BE2C (cell line): ENCODE measurements around the gene STAG1.
"Not testable (repeated sequence)": the region's sequence is repeated elsewhere in the genome, so short reads cannot be mapped to it uniquely, and the experiment has no call there.

Experiments used
- DNase-seq: peaks from one replicate; pipeline ENCODE4 v3.0.0-alpha.2; 2020
- H3K27me3 ChIP-seq: fragments of 250-450 bp; sonication (Bioruptor Pico); 2 replicates; pipeline ENCODE4 v1.5.1; 2020; ENCODE audit warnings: mild to moderate bottlenecking
- H3K36me3 ChIP-seq: fragments of 250-450 bp; sonication (Bioruptor Pico); 2 replicates; pipeline ENCODE4 v1.5.1; 2020; ENCODE audit warnings: mild to moderate bottlenecking
- H3K4me1 ChIP-seq: fragments of 250-450 bp; sonication (Bioruptor Pico); 2 replicates; pipeline ENCODE4 v1.5.1; 2020
- H3K4me3 ChIP-seq: 2 replicates; pipeline ENCODE4 v1.5.1; 2011; ENCODE audit warnings: low read depth, low read length
- H3K9me3 ChIP-seq: fragments of 250-450 bp; sonication (Bioruptor Pico); 2 replicates; pipeline ENCODE4 v1.5.1; 2020
- CTCF ChIP-seq: IDR thresholded peaks from 2 replicates; pipeline ENCODE4 v1.5.1; 2012; ENCODE audit warnings: mild to moderate bottlenecking, low read depth, low read length

Gene STAG1

DNA sequence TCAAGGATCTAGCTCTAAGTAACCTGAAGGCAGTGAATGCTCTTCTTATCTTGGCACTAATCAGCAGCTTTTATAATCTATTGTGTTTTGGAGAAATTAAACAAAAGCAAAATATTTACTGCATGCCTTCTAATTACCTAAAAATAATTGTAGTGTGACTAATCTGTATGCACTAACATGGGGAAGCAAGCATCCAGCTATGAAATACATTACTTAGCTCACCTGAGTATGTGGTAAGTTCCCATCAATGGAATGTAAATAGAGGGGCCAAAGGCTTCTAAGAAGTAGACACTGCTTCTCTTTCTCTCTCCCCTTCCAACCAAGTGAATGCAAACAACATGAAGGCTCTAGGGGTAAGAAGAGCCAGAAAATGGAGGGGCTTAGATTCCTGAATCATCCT, 165.6 kb downstream of the STAG1 start:
- DNase-seq = no peak
- Histone ChIP-seq H3K36me3 (no peaks in the 10 kb centered on the region), H3K4me3 (no peak overlapping the region), H3K9me3 (no peaks in the 10 kb centered on the region), H3K4me1 (no peaks in the 10 kb centered on the region), H3K27me3 (no peaks in the 10 kb centered on the region)
- no peak for TF ChIP-seq CTCF

- no peak for TF ChIP-seq CTCF
- Histone ChIP-seq H3K9me3 (no peaks in the 10 kb centered on the region), H3K4me3 (no peak overlapping the region), H3K4me1 (no peaks in the 10 kb centered on the region), H3K36me3 (no peaks in the 10 kb centered on the region), H3K27me3 (no peaks in the 10 kb centered on the region)
- no peak for DNase-seq
These were observed 167.4 kb downstream of the STAG1 start for GRCh38 chr3:136584728-136585127.

DNA sequence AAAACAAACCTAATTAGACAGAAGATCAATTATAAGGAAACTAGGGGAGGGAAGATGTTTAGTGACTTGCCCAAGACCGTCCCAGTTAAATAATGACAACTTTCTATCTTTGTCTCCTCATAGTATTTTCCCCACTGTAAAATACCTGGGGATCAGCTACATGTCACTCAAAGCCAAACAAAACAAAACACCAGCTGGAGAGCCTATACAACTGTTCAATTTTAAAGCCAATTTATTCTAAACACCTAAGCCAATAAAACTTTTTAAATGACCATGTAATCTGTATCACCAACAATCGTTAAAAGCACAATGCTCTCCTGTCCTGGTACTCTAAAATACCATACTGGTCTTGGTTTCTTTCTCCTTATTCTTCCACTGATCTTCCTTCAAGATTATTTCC, 168.4 kb downstream of the STAG1 start:
- no peaks in the 10 kb centered on the region for H3K27me3 ChIP-seq
- no peak overlapping the region for H3K4me3 ChIP-seq
- no peak for TF ChIP-seq CTCF
- H3K9me3 ChIP-seq = no peaks in the 10 kb centered on the region
- H3K36me3 ChIP-seq = no peaks in the 10 kb centered on the region
- DNase-seq = no peak
- no peaks in the 10 kb centered on the region for H3K4me1 ChIP-seq

DNA sequence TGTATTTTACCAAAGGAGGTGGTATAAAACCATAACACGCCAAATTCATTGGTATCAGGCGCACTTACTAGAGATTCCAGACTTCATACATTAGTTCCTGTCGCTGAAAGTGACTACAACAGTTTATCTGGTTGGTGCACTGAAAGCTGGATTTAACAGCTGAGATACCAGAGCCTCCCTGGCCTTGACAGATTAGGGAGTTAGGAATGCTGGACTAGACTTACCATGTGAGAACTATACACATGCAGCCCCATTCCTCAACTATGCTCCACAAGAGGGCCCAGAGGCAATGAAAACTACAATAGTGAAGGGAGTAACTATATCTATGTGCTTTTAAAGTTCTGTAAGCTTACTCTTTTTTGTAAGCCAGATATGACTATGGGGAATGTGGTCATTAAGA, 174.4 kb downstream of the STAG1 start:
- Histone ChIP-seq H3K9me3 (no peaks in the 10 kb centered on the region), H3K4me3 (no peak overlapping the region), H3K4me1 (no peaks in the 10 kb centered on the region), H3K27me3 (no peaks in the 10 kb centered on the region), H3K36me3 (no peaks in the 10 kb centered on the region)
- TF ChIP-seq CTCF = no peak
- no peak for DNase-seq

DNA sequence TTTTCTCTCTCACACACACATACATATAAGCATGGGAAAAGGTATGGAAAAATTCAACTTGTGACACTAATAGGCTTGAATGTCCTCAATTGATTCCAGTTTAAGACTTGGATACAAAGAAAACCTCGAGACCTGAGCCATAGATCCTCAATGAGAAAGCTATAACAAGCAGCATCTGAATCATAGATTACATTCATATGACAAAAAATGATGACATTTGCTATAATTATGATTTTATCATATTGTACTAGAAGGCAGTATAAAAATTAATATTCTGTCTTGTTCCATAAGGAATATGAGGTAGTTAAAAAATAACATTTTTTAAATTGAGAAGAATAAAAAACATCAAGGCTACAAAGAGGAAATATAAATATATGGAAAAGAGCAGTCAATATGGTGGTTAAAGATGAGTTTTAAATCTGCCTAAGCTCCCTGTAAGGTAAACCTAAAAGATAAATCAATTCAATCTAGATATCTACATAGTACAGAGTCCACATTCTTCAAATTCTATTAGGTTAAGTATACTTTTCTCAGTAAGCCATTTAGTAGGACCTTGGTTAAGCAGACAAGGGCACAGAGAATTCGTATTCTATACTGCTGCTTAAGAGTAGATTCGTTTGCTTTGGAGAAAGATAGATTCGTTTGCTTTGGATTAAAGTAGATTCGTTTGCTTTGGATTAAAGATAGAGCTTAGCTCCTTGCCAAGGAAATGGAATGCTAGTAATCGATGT, 175.7 kb downstream of the STAG1 start:
- no peak for TF ChIP-seq CTCF

DNA sequence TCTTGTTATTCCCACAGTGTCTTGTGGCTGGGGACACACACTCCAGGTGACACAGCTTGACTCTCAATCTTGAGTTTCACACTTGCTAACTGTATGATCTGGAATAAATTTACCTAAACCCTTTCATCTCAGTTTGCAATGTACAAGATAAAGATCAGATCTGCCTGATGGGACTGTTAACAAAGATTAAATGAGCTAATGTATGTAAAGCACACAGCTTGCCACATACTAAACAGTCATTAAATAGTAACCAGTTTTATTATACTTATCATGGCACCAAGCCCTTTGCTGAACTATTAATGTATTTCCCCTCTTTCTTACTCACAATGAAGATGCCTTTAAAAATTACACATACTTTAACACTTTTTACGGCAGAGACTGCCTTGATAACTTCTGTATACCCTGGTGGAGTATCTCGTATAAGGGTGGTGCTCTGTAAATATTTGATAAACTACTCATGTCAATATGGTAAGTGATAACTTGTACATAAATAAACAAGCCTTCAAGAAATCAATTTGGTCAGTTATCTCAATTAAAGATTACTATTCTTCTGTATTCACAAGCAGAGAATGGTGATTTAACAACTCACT, 184.5 kb downstream of the STAG1 start:
- no peak for TF ChIP-seq CTCF
- no peak for DNase-seq
- no peaks in the 10 kb centered on the region for H3K4me1 ChIP-seq
- no peaks in the 10 kb centered on the region for H3K27me3 ChIP-seq
- no peaks in the 10 kb centered on the region for H3K36me3 ChIP-seq
- H3K4me3 ChIP-seq = no peak overlapping the region
- no peaks in the 10 kb centered on the region for H3K9me3 ChIP-seq

More for the DNA sequence above, 175.7 kb downstream of the STAG1 start:
- no peak for DNase-seq
- Histone ChIP-seq H3K36me3 (no peaks in the 10 kb centered on the region), H3K27me3 (no peaks in the 10 kb centered on the region), H3K9me3 (no peaks in the 10 kb centered on the region), H3K4me3 (no peak overlapping the region), H3K4me1 (no peaks in the 10 kb centered on the region)

DNA sequence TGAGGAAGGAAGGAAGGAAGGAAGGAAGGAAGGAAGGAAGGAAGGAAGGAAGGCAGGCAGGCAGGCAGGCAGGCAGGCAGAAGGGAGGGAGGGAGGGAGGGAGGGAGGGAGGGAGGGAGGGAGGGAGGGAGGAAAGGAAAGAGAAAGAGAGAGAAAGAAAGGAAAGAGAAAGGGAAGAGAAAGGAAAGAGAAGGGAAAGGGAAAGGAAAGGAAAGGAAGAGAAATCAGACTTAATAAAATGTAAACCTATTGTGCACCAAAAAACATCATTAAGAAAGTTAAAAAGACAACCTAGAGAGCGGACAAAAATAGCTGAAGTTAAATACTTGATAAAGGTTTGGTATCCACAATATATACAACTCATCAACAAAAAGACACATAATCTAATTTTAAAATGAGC, 187.2 kb downstream of the STAG1 start:
- H3K36me3 ChIP-seq, H3K27me3 ChIP-seq, H3K4me1 ChIP-seq, H3K4me3 ChIP-seq, H3K9me3 ChIP-seq, DNase-seq: not testable (repeated sequence)
